Measurements from ENCODE around the gene SFMBT2.

DNA sequence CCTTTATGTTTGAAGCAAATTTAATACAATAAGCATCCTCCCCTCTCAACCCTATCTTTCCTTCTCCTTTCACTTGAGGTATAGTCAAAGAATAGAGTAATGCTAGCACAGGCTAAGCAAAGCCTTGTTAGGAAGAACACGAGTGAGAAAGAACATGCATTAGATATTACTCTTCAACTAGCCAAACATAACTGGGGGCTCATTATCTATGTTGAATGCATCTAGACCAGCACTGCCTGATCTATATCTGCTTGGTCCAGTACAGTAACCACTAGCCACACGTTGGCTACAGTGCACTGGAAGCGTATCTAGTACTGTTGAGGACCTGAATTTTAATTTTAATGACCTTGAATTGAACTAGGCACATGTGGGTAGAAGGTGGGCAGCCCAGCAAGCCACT is 21.0 kb downstream of the SFMBT2 start:
- TF ChIP-seq, protein P1, sequence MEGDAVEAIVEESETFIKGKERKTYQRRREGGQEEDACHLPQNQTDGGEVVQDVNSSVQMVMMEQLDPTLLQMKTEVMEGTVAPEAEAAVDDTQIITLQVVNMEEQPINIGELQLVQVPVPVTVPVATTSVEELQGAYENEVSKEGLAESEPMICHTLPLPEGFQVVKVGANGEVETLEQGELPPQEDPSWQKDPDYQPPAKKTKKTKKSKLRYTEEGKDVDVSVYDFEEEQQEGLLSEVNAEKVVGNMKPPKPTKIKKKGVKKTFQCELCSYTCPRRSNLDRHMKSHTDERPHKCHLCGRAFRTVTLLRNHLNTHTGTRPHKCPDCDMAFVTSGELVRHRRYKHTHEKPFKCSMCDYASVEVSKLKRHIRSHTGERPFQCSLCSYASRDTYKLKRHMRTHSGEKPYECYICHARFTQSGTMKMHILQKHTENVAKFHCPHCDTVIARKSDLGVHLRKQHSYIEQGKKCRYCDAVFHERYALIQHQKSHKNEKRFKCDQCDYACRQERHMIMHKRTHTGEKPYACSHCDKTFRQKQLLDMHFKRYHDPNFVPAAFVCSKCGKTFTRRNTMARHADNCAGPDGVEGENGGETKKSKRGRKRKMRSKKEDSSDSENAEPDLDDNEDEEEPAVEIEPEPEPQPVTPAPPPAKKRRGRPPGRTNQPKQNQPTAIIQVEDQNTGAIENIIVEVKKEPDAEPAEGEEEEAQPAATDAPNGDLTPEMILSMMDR (IDR thresholded peaks at IDR 0.05) = no peak
- TF ChIP-seq POLR2A (IDR thresholded peaks at IDR 0.05) = no peak

Data from right lobe of liver (tissue), 4 donors.